OCI-LY1 (cell line): ENCODE measurements around the gene GFI1B.

ENCODE experiments used
- H2AFZ ChIP-seq: fragments of 200-600 bp; sonication (generic), shearing (Covaris generic); 2 replicates; pipeline ENCODE4 v1.6.0; 2014; ENCODE audit warnings: antibody characterized with exemption, mild to moderate bottlenecking, low read length
- H3F3A ChIP-seq: fragments of 200-600 bp; sonication (generic), shearing (Covaris generic); 2 replicates; pipeline ENCODE4 v1.6.0; 2014; ENCODE audit warnings: mild to moderate bottlenecking, antibody characterized with exemption, low read length, moderate library complexity; ENCODE audit not compliant: insufficient read depth
- H3K27ac ChIP-seq: fragments of 200-600 bp; sonication (generic); 2 replicates; pipeline ENCODE4 v1.5.1; 2014; ENCODE audit warnings: low read length, mixed run types, mild to moderate bottlenecking, low read depth; ENCODE audit not compliant: poor library complexity, severe bottlenecking
- H3K27me3 ChIP-seq: fragments of 200-600 bp; sonication (generic); 2 replicates; pipeline ENCODE4 v1.6.0; 2014; ENCODE audit warnings: antibody characterized with exemption, mild to moderate bottlenecking, low read length, moderate library complexity; ENCODE audit not compliant: insufficient read depth
- H3K36me3 ChIP-seq: fragments of 200-600 bp; sonication (generic); 2 replicates; pipeline ENCODE4 v1.6.1; 2014; ENCODE audit warnings: mild to moderate bottlenecking, antibody characterized with exemption, low read length, moderate library complexity, mixed read lengths; ENCODE audit not compliant: insufficient read depth
- H3K4me1 ChIP-seq: fragments of 200-600 bp; sonication (generic); 2 replicates; pipeline ENCODE4 v1.5.1; 2014; ENCODE audit warnings: mild to moderate bottlenecking, low read length, moderate library complexity; ENCODE audit not compliant: insufficient read depth, severe bottlenecking
- H3K4me2 ChIP-seq: fragments of 200-600 bp; sonication (generic), shearing (Covaris generic); 2 replicates; pipeline ENCODE4 v1.6.1; 2014; ENCODE audit warnings: low read length
- H3K4me3 ChIP-seq: fragments of 200-600 bp; sonication (generic); 2 replicates; pipeline ENCODE4 v1.5.1; 2014; ENCODE audit warnings: low read length, low read depth, mild to moderate bottlenecking, mixed read lengths; ENCODE audit not compliant: poor library complexity, severe bottlenecking
- H3K79me2 ChIP-seq: fragments of 200-600 bp; shearing (Covaris generic); 2 replicates; pipeline ENCODE4 v1.6.1; 2016; ENCODE audit warnings: mixed run types, low read length, mixed read lengths; ENCODE audit not compliant: insufficient read depth
- H3K9ac ChIP-seq: fragments of 200-600 bp; sonication (generic), shearing (Covaris generic); 2 replicates; pipeline ENCODE4 v1.6.1; 2014; ENCODE audit warnings: mild to moderate bottlenecking, low read length, mixed read lengths
- H3K9me2 ChIP-seq: fragments of 200-600 bp; sonication (generic), shearing (Covaris generic); 2 replicates; pipeline ENCODE4 v1.6.1; 2014; ENCODE audit warnings: low read depth, mild to moderate bottlenecking, low read length, mixed read lengths
- H3K9me3 ChIP-seq: fragments of 200-600 bp; shearing (Covaris generic); 2 replicates; pipeline ENCODE4 v1.6.1; 2014; ENCODE audit warnings: low read length, mixed read lengths
- H4K20me1 ChIP-seq: fragments of 200-600 bp; sonication (generic), shearing (Covaris generic); 2 replicates; pipeline ENCODE4 v1.6.0; 2016; ENCODE audit warnings: mild to moderate bottlenecking, low read length; ENCODE audit not compliant: insufficient read depth
- CTCF ChIP-seq: fragments of 200-600 bp; sonication (generic), shearing (Covaris generic); IDR thresholded peaks from 2 replicates; pipeline ENCODE4 v1.5.1; 2017; ENCODE audit warnings: mild to moderate bottlenecking, antibody characterized with exemption, low read length, moderate library complexity, mixed read lengths
- EZH2 ChIP-seq: fragments of 200-600 bp; sonication (generic), shearing (Covaris generic); IDR thresholded peaks from 2 replicates; pipeline ENCODE4 v1.8.0; 2017; ENCODE audit warnings: borderline replicate concordance, mixed run types, mild to moderate bottlenecking, antibody characterized with exemption, low read length, moderate library complexity, mixed read lengths

Gene GFI1B

GRCh38 chr9:133026426-133026825, 47.9 kb downstream of the GFI1B start:
- H3K79me2 ChIP-seq = peaks cover 4% of the 10 kb centered on the region
- H3K9me3 ChIP-seq = no peaks in the 10 kb centered on the region
- H3K4me3 ChIP-seq = no peak overlapping the region
- TF ChIP-seq EZH2 (no peak), CTCF (no peak)
- H2AFZ ChIP-seq = no peak overlapping the region
- H3K36me3 ChIP-seq = no peaks in the 10 kb centered on the region
- no peaks in the 10 kb centered on the region for H4K20me1 ChIP-seq
- no peaks in the 10 kb centered on the region for H3K27me3 ChIP-seq
- H3K4me1 ChIP-seq = peaks cover 22% of the 10 kb centered on the region
- H3F3A ChIP-seq = no peaks in the 10 kb centered on the region
- H3K9ac ChIP-seq = no peak overlapping the region
- no peak overlapping the region for H3K27ac ChIP-seq
- H3K9me2 ChIP-seq = no peaks in the 10 kb centered on the region
- no peak overlapping the region for H3K4me2 ChIP-seq

- Histone ChIP-seq H3K9me3 (no peaks in the 10 kb centered on the region), H3K4me3 (no peak overlapping the region), H3F3A (no peaks in the 10 kb centered on the region), H3K36me3 (no peaks in the 10 kb centered on the region), H3K4me1 (peaks cover 27% of the 10 kb centered on the region), H3K4me2 (no peak overlapping the region), H3K79me2 (peaks cover 11% of the 10 kb centered on the region), H3K9ac (no peak overlapping the region), H3K27ac (no peak overlapping the region), H4K20me1 (no peaks in the 10 kb centered on the region), H3K9me2 (no peaks in the 10 kb centered on the region), H3K27me3 (no peaks in the 10 kb centered on the region), H2AFZ (no peak overlapping the region)
- TF ChIP-seq CTCF (no peak), EZH2 (no peak)
Observed at GRCh38 chr9:133027134-133027533, 48.6 kb downstream of the GFI1B start.

- no peak for TF ChIP-seq EZH2
- TF ChIP-seq CTCF = no peak
- no peak overlapping the region for H2AFZ ChIP-seq
- H3K4me3 ChIP-seq = no peak overlapping the region
- H3K4me1 ChIP-seq = peaks cover 26% of the 10 kb centered on the region
- no peaks in the 10 kb centered on the region for H3F3A ChIP-seq
- no peaks in the 10 kb centered on the region for H3K9me2 ChIP-seq
- H3K27ac ChIP-seq = no peak overlapping the region
- H3K36me3 ChIP-seq = peaks cover 5% of the 10 kb centered on the region; the same call in 1 of the 2 replicates
- peaks cover 22% of the 10 kb centered on the region for H3K79me2 ChIP-seq
- H3K9me3 ChIP-seq = no peaks in the 10 kb centered on the region
- H3K27me3 ChIP-seq = no peaks in the 10 kb centered on the region
- H3K9ac ChIP-seq = no peak overlapping the region
- H3K4me2 ChIP-seq = no peak overlapping the region
- H4K20me1 ChIP-seq = no peaks in the 10 kb centered on the region
Observed at GRCh38 chr9:133028221-133028620, 49.7 kb downstream of the GFI1B start.
